ENCODE measurements around the gene PKP4. TPM values are rescaled to one million over a fixed set of nuclear protein-coding genes. Genes with fewer than 3 reads are reported as not detected.

The PKP4 gene
- total and polyA plus RNA-seq, 2 donors: 22.5 to 24.9 TPM

- peaks cover 14 to 15% of the 10 kb centered on the region in 2 donors for H3K36me3 ChIP-seq (ENCODE audit: control insufficient read depth in 2 of 2, insufficient read depth in 2 of 2, low read length in 1 of 2)
- no peak for DNase-seq (ENCODE audit: low read depth in 6 of 9, low spot score in 9 of 9)
- WGBS: 96% methylated on average over 3 of the region's 3 CpGs
- H3K9me3 ChIP-seq (ENCODE audit: control insufficient read depth in 2 of 2, insufficient read depth in 1 of 2, low read length in 1 of 2): no peaks in the 10 kb centered on the region
- no peaks in the 10 kb centered on the region for H3K27me3 ChIP-seq (ENCODE audit: control insufficient read depth in 2 of 2, insufficient read depth in 1 of 2, low read length in 1 of 2)
- no peaks in the 10 kb centered on the region for H3K4me1 ChIP-seq (ENCODE audit: control insufficient read depth in 2 of 2, insufficient read depth in 2 of 2, low read length in 2 of 2)
- H3K27ac ChIP-seq (ENCODE audit: low read depth in 1 of 2, low read length in 1 of 2): no peak overlapping the region
- H3K4me3 ChIP-seq (ENCODE audit: low read length in 2 of 2): no peak overlapping the region
These were observed 167.4 kb downstream of the PKP4 start for GRCh38 chr2:158624071-158624667.

- Histone ChIP-seq H3K4me3 (ENCODE audit: low read length in 2 of 2) (no peak overlapping the region), H3K9me3 (ENCODE audit: control insufficient read depth in 2 of 2, insufficient read depth in 1 of 2, low read length in 1 of 2) (no peaks in the 10 kb centered on the region), H3K36me3 (ENCODE audit: control insufficient read depth in 2 of 2, insufficient read depth in 2 of 2, low read length in 1 of 2) (peaks cover 14 to 15% of the 10 kb centered on the region in 2 donors), H3K27ac (ENCODE audit: low read depth in 1 of 2, low read length in 1 of 2) (no peak overlapping the region), H3K27me3 (ENCODE audit: control insufficient read depth in 2 of 2, insufficient read depth in 1 of 2, low read length in 1 of 2) (no peaks in the 10 kb centered on the region), H3K4me1 (ENCODE audit: control insufficient read depth in 2 of 2, insufficient read depth in 2 of 2, low read length in 2 of 2) (no peaks in the 10 kb centered on the region)
- no peak for DNase-seq (ENCODE audit: low read depth in 6 of 9, low spot score in 9 of 9)
- WGBS: 98% methylated on average over 19 of the region's 19 CpGs
These were observed 168.2 kb downstream of the PKP4 start for GRCh38 chr2:158624961-158625360.

- Histone ChIP-seq H3K9me3 (ENCODE audit: control insufficient read depth in 2 of 2, insufficient read depth in 1 of 2, low read length in 1 of 2) (no peaks in the 10 kb centered on the region), H3K36me3 (ENCODE audit: control insufficient read depth in 2 of 2, insufficient read depth in 2 of 2, low read length in 1 of 2) (peaks cover 9 to 20% of the 10 kb centered on the region in 2 donors), H3K27ac (ENCODE audit: low read depth in 1 of 2, low read length in 1 of 2) (no peak overlapping the region), H3K4me3 (ENCODE audit: low read length in 2 of 2) (no peak overlapping the region), H3K4me1 (ENCODE audit: control insufficient read depth in 2 of 2, insufficient read depth in 2 of 2, low read length in 2 of 2) (no peaks in the 10 kb centered on the region), H3K27me3 (ENCODE audit: control insufficient read depth in 2 of 2, insufficient read depth in 1 of 2, low read length in 1 of 2) (no peaks in the 10 kb centered on the region)
- WGBS: 82% methylated on average over 5 of the region's 5 CpGs
- DNase-seq (ENCODE audit: low read depth in 6 of 9, low spot score in 9 of 9): no peak
These were observed 172.4 kb downstream of the PKP4 start for GRCh38 chr2:158629116-158629515.

- no peak for DNase-seq (ENCODE audit: low read depth in 6 of 9, low spot score in 9 of 9)
- over 99% methylated on average over 2 of the region's 2 CpGs for WGBS
These were observed 176.5 kb downstream of the PKP4 start for GRCh38 chr2:158633261-158633660.

GRCh38 chr2:158634627-158635026 lies 177.9 kb downstream of the PKP4 start:
- Histone ChIP-seq H3K27ac (ENCODE audit: low read depth in 1 of 2, low read length in 1 of 2) (no peak overlapping the region), H3K9me3 (ENCODE audit: control insufficient read depth in 2 of 2, insufficient read depth in 1 of 2, low read length in 1 of 2) (no peaks in the 10 kb centered on the region), H3K36me3 (ENCODE audit: control insufficient read depth in 2 of 2, insufficient read depth in 2 of 2, low read length in 1 of 2) (peaks cover 3 to 17% of the 10 kb centered on the region in 2 donors), H3K4me1 (ENCODE audit: control insufficient read depth in 2 of 2, insufficient read depth in 2 of 2, low read length in 2 of 2) (no peaks in the 10 kb centered on the region), H3K4me3 (ENCODE audit: low read length in 2 of 2) (no peak overlapping the region), H3K27me3 (ENCODE audit: control insufficient read depth in 2 of 2, insufficient read depth in 1 of 2, low read length in 1 of 2) (no peaks in the 10 kb centered on the region)
- no peak for DNase-seq (ENCODE audit: low read depth in 6 of 9, low spot score in 9 of 9)
- 98% methylated on average over 5 of the region's 5 CpGs for WGBS

More at GRCh38 chr2:158633261-158633660, 176.5 kb downstream of the PKP4 start:
- Histone ChIP-seq H3K9me3 (ENCODE audit: control insufficient read depth in 2 of 2, insufficient read depth in 1 of 2, low read length in 1 of 2) (no peaks in the 10 kb centered on the region), H3K27ac (ENCODE audit: low read depth in 1 of 2, low read length in 1 of 2) (no peak overlapping the region), H3K4me1 (ENCODE audit: control insufficient read depth in 2 of 2, insufficient read depth in 2 of 2, low read length in 2 of 2) (no peaks in the 10 kb centered on the region), H3K27me3 (ENCODE audit: control insufficient read depth in 2 of 2, insufficient read depth in 1 of 2, low read length in 1 of 2) (no peaks in the 10 kb centered on the region), H3K4me3 (ENCODE audit: low read length in 2 of 2) (no peak overlapping the region), H3K36me3 (ENCODE audit: control insufficient read depth in 2 of 2, insufficient read depth in 2 of 2, low read length in 1 of 2) (peaks cover 3 to 17% of the 10 kb centered on the region in 2 donors)

- H3K27me3 ChIP-seq (ENCODE audit: control insufficient read depth in 2 of 2, insufficient read depth in 1 of 2, low read length in 1 of 2): no peaks in the 10 kb centered on the region
- H3K36me3 ChIP-seq (ENCODE audit: control insufficient read depth in 2 of 2, insufficient read depth in 2 of 2, low read length in 1 of 2): peaks cover 3 to 17% of the 10 kb centered on the region in 2 donors
- 63% methylated on average over 3 of the region's 3 CpGs for WGBS
- H3K4me1 ChIP-seq (ENCODE audit: control insufficient read depth in 2 of 2, insufficient read depth in 2 of 2, low read length in 2 of 2): no peaks in the 10 kb centered on the region
- no peak overlapping the region for H3K27ac ChIP-seq (ENCODE audit: low read depth in 1 of 2, low read length in 1 of 2)
- no peaks in the 10 kb centered on the region for H3K9me3 ChIP-seq (ENCODE audit: control insufficient read depth in 2 of 2, insufficient read depth in 1 of 2, low read length in 1 of 2)
- no peak for DNase-seq (ENCODE audit: low read depth in 6 of 9, low spot score in 9 of 9)
- H3K4me3 ChIP-seq (ENCODE audit: low read length in 2 of 2): no peak overlapping the region
These were observed 179.3 kb downstream of the PKP4 start for GRCh38 chr2:158635961-158636601.

- WGBS: 97% methylated on average over 7 of the region's 7 CpGs
- H3K36me3 ChIP-seq (ENCODE audit: control insufficient read depth in 2 of 2, insufficient read depth in 2 of 2, low read length in 1 of 2): peaks cover 2 to 9% of the 10 kb centered on the region in 2 donors
These were observed 180.6 kb downstream of the PKP4 start for GRCh38 chr2:158637357-158637756.

GRCh38 chr2:158644139-158644538 lies 187.4 kb downstream of the PKP4 start:
- 74% methylated on average over 4 of the region's 4 CpGs for WGBS
- H3K27ac ChIP-seq (ENCODE audit: low read depth in 1 of 2, low read length in 1 of 2): no peak overlapping the region
- H3K9me3 ChIP-seq (ENCODE audit: control insufficient read depth in 2 of 2, insufficient read depth in 1 of 2, low read length in 1 of 2): no peaks in the 10 kb centered on the region
- peaks cover 0 to 5% of the 10 kb centered on the region in 2 donors for H3K36me3 ChIP-seq (ENCODE audit: control insufficient read depth in 2 of 2, insufficient read depth in 2 of 2, low read length in 1 of 2)
- no peak overlapping the region for H3K4me3 ChIP-seq (ENCODE audit: low read length in 2 of 2)
- DNase-seq (ENCODE audit: low read depth in 6 of 9, low spot score in 9 of 9): no peak
- H3K27me3 ChIP-seq (ENCODE audit: control insufficient read depth in 2 of 2, insufficient read depth in 1 of 2, low read length in 1 of 2): no peaks in the 10 kb centered on the region
- H3K4me1 ChIP-seq (ENCODE audit: control insufficient read depth in 2 of 2, insufficient read depth in 2 of 2, low read length in 2 of 2): no peaks in the 10 kb centered on the region

More at GRCh38 chr2:158637357-158637756, 180.6 kb downstream of the PKP4 start:
- Histone ChIP-seq H3K9me3 (ENCODE audit: control insufficient read depth in 2 of 2, insufficient read depth in 1 of 2, low read length in 1 of 2) (no peaks in the 10 kb centered on the region), H3K4me1 (ENCODE audit: control insufficient read depth in 2 of 2, insufficient read depth in 2 of 2, low read length in 2 of 2) (no peaks in the 10 kb centered on the region), H3K27ac (ENCODE audit: low read depth in 1 of 2, low read length in 1 of 2) (no peak overlapping the region), H3K4me3 (ENCODE audit: low read length in 2 of 2) (no peak overlapping the region), H3K27me3 (ENCODE audit: control insufficient read depth in 2 of 2, insufficient read depth in 1 of 2, low read length in 1 of 2) (no peaks in the 10 kb centered on the region)
- no peak for DNase-seq (ENCODE audit: low read depth in 6 of 9, low spot score in 9 of 9)

GRCh38 chr2:158645299-158645698 lies 188.5 kb downstream of the PKP4 start:
- Histone ChIP-seq H3K27ac (ENCODE audit: low read depth in 1 of 2, low read length in 1 of 2) (no peak overlapping the region), H3K4me1 (ENCODE audit: control insufficient read depth in 2 of 2, insufficient read depth in 2 of 2, low read length in 2 of 2) (no peaks in the 10 kb centered on the region), H3K9me3 (ENCODE audit: control insufficient read depth in 2 of 2, insufficient read depth in 1 of 2, low read length in 1 of 2) (no peaks in the 10 kb centered on the region), H3K4me3 (ENCODE audit: low read length in 2 of 2) (no peak overlapping the region), H3K36me3 (ENCODE audit: control insufficient read depth in 2 of 2, insufficient read depth in 2 of 2, low read length in 1 of 2) (peaks cover 0 to 5% of the 10 kb centered on the region in 2 donors), H3K27me3 (ENCODE audit: control insufficient read depth in 2 of 2, insufficient read depth in 1 of 2, low read length in 1 of 2) (no peaks in the 10 kb centered on the region)
- no peak for DNase-seq (ENCODE audit: low read depth in 6 of 9, low spot score in 9 of 9)
- WGBS: 97% methylated on average over 6 of the region's 6 CpGs

Measured in thymus (tissue), 11 donors.